HG02588 (cell line): ENCODE measurements around the gene ARHGAP26.
"Not testable (repeated sequence)": the region's sequence is repeated elsewhere in the genome, so short reads cannot be mapped to it uniquely, and the experiment has no call there.

Experiments used
- ATAC-seq: cut with Tn5 transposase; IDR thresholded peaks from one replicate; pipeline ENCODE4 v1.9.1; 2021; ENCODE audit warnings: mild to moderate bottlenecking, moderate library complexity; ENCODE audit not compliant: unreplicated experiment

ARHGAP26 gene

GRCh38 chr5:143073766-143074165 lies 303.6 kb downstream of the ARHGAP26 start:
- no peak for ATAC-seq

- ATAC-seq = no peak
Measured at GRCh38 chr5:143074414-143074996, 304.3 kb downstream of the ARHGAP26 start.

GRCh38 chr5:143076377-143076776 lies 306.2 kb downstream of the ARHGAP26 start:
- no peak for ATAC-seq

- no peak for ATAC-seq
Measured at GRCh38 chr5:143077453-143078103, 307.4 kb downstream of the ARHGAP26 start.

GRCh38 chr5:143078313-143078712 lies 308.1 kb downstream of the ARHGAP26 start:
- ATAC-seq = no peak

- ATAC-seq = no peak
Measured at GRCh38 chr5:143078971-143079370, 308.8 kb downstream of the ARHGAP26 start.

GRCh38 chr5:143080407-143080806 lies 310.2 kb downstream of the ARHGAP26 start:
- ATAC-seq = no peak

GRCh38 chr5:143080982-143081381 lies 310.8 kb downstream of the ARHGAP26 start:
- no peak for ATAC-seq

GRCh38 chr5:143083006-143083405 lies 312.8 kb downstream of the ARHGAP26 start:
- ATAC-seq = no peak

GRCh38 chr5:143084407-143084806 lies 314.2 kb downstream of the ARHGAP26 start:
- no peak for ATAC-seq

GRCh38 chr5:143085319-143085917 lies 315.2 kb downstream of the ARHGAP26 start:
- no peak for ATAC-seq

GRCh38 chr5:143086546-143086907 lies 316.4 kb downstream of the ARHGAP26 start:
- ATAC-seq = no peak

- no peak for ATAC-seq
Measured at GRCh38 chr5:143086908-143087637, 316.9 kb downstream of the ARHGAP26 start.

- ATAC-seq = not testable (repeated sequence)
Measured at GRCh38 chr5:143088702-143089101, 318.5 kb downstream of the ARHGAP26 start.

GRCh38 chr5:143090044-143090443 lies 319.9 kb downstream of the ARHGAP26 start:
- ATAC-seq = not testable (repeated sequence)

GRCh38 chr5:143092711-143093451 lies 322.7 kb downstream of the ARHGAP26 start:
- not testable (repeated sequence) for ATAC-seq

GRCh38 chr5:143093452-143094086 lies 323.4 kb downstream of the ARHGAP26 start:
- ATAC-seq = no peak

GRCh38 chr5:143094087-143094521 lies 323.9 kb downstream of the ARHGAP26 start:
- no peak for ATAC-seq

GRCh38 chr5:143094608-143095007 lies 324.4 kb downstream of the ARHGAP26 start:
- ATAC-seq = not testable (repeated sequence)

GRCh38 chr5:143101121-143101520 lies 330.9 kb downstream of the ARHGAP26 start:
- ATAC-seq = peak; percentile 92
